ENCODE results near the gene VCAN. TPM values are rescaled to one million over a fixed set of nuclear protein-coding genes. Genes with fewer than 3 reads are reported as not detected.

Gene VCAN
- total RNA-seq, 1 donor: 543 TPM

GRCh38 chr5:83464261-83464660 lies 7.3 kb upstream of the VCAN start:
- H3K4me2 ChIP-seq (ENCODE audit: insufficient read depth, low read length): no peak overlapping the region
- no peak for DNase-seq (ENCODE audit: insufficient read length, low spot score, missing footprints)
- no peak for TF ChIP-seq CTCF (IDR thresholded peaks at IDR 0.05; ENCODE audit: extremely low read depth, low read depth, low read length)
- no peaks in the 10 kb centered on the region for H3K79me2 ChIP-seq (ENCODE audit: insufficient read depth, low read length)
- H3K4me1 ChIP-seq (ENCODE audit: insufficient read depth, low read length): no peaks in the 10 kb centered on the region
- no peaks in the 10 kb centered on the region for H3K9me3 ChIP-seq (ENCODE audit: low read depth, low read length)
- peaks cover 35% of the 10 kb centered on the region for H3K27me3 ChIP-seq (ENCODE audit: insufficient read depth, low read length)
- no peak overlapping the region for H2AFZ ChIP-seq (ENCODE audit: low read length)
- H4K20me1 ChIP-seq (ENCODE audit: insufficient read depth, low read length): no peaks in the 10 kb centered on the region
- no peak overlapping the region for H3K27ac ChIP-seq (ENCODE audit: low read depth, low read length)
- no peaks in the 10 kb centered on the region for H3K36me3 ChIP-seq (ENCODE audit: insufficient read depth, low read length)
- H3K4me3 ChIP-seq (ENCODE audit: insufficient read depth, low read length): no peak overlapping the region

- no peaks in the 10 kb centered on the region for H4K20me1 ChIP-seq (ENCODE audit: insufficient read depth, low read length)
- TF ChIP-seq CTCF (IDR thresholded peaks at IDR 0.05; ENCODE audit: extremely low read depth, low read depth, low read length): peak; percentile 23
- no peaks in the 10 kb centered on the region for H3K9me3 ChIP-seq (ENCODE audit: low read depth, low read length)
- H3K4me2 ChIP-seq (ENCODE audit: insufficient read depth, low read length): peak overlapping the region; percentile 8
- peaks cover 5% of the 10 kb centered on the region for H3K79me2 ChIP-seq (ENCODE audit: insufficient read depth, low read length)
- no peak overlapping the region for H2AFZ ChIP-seq (ENCODE audit: low read length)
- H3K27ac ChIP-seq (ENCODE audit: low read depth, low read length): no peak overlapping the region
- no peaks in the 10 kb centered on the region for H3K4me1 ChIP-seq (ENCODE audit: insufficient read depth, low read length)
- no peak overlapping the region for H3K4me3 ChIP-seq (ENCODE audit: insufficient read depth, low read length)
- peaks cover 51% of the 10 kb centered on the region for H3K27me3 ChIP-seq (ENCODE audit: insufficient read depth, low read length)
- no peaks in the 10 kb centered on the region for H3K36me3 ChIP-seq (ENCODE audit: insufficient read depth, low read length)
- peak; percentile 87 for DNase-seq (ENCODE audit: insufficient read length, low spot score, missing footprints)
These were observed 4.0 kb upstream of the VCAN start for GRCh38 chr5:83467371-83468035.

GRCh38 chr5:83469075-83469474 lies 2.5 kb upstream of the VCAN start:
- H2AFZ ChIP-seq (ENCODE audit: low read length): no peak overlapping the region
- DNase-seq (ENCODE audit: insufficient read length, low spot score, missing footprints): no peak
- no peak overlapping the region for H3K27ac ChIP-seq (ENCODE audit: low read depth, low read length)

More at GRCh38 chr5:83469075-83469474, 2.5 kb upstream of the VCAN start:
- Histone ChIP-seq H3K79me2 (ENCODE audit: insufficient read depth, low read length) (peaks cover 11% of the 10 kb centered on the region), H3K4me1 (ENCODE audit: insufficient read depth, low read length) (no peaks in the 10 kb centered on the region), H3K27me3 (ENCODE audit: insufficient read depth, low read length) (peaks cover 51% of the 10 kb centered on the region), H3K4me2 (ENCODE audit: insufficient read depth, low read length) (no peak overlapping the region), H3K4me3 (ENCODE audit: insufficient read depth, low read length) (no peak overlapping the region), H3K9me3 (ENCODE audit: low read depth, low read length) (no peaks in the 10 kb centered on the region), H3K36me3 (ENCODE audit: insufficient read depth, low read length) (no peaks in the 10 kb centered on the region), H4K20me1 (ENCODE audit: insufficient read depth, low read length) (no peaks in the 10 kb centered on the region)
- no peak for TF ChIP-seq CTCF (IDR thresholded peaks at IDR 0.05; ENCODE audit: extremely low read depth, low read depth, low read length)

All from osteoblast (primary cell).